Body of pancreas (tissue), 4 donors: Measurements from ENCODE around the gene CEP170B.

Experiments used
- CTCF ChIP-seq, 7 experiments: fragments of 450-650 bp in 4 of 7; fragments of 200-600 bp in 3 of 7; sonication (generic) in 3 of 7; IDR thresholded peaks; one replicate each; pipeline ENCODE4 v1.5.1; 2016 to 2019; ENCODE audit warnings: antibody characterized with exemption in 7 of 7
- POLR2A ChIP-seq, 3 donors: fragments of 450-650 bp; IDR thresholded peaks; one replicate each; pipeline ENCODE4 v1.6.1; 2016; ENCODE audit warnings: antibody characterized with exemption in 3 of 3, mild to moderate bottlenecking in 2 of 3

GRCh38 chr14:104893435-104894207 lies 28.6 kb downstream of the CEP170B start:
- TF ChIP-seq CTCF (IDR thresholded peaks at IDR 0.05) = no peak
- TF ChIP-seq POLR2A (IDR thresholded peaks at IDR 0.05) = no peak
